Activated CD8-positive, alpha-beta memory T cell treated with anti-CD3 and anti-CD28 coated beads, Interleukin-2, amount 50 U/mL, for 1 hour (primary cell): Measurements from ENCODE around the gene DIRAS1.
"Not testable (repeated sequence)": the region's sequence is repeated elsewhere in the genome, so short reads cannot be mapped to it uniquely, and the experiment has no call there.

ENCODE experiments used
- DNase-seq: peaks from one replicate; pipeline ENCODE4 v3.0.0-alpha.2; 2020; ENCODE audit errors: extremely low read depth

DIRAS1 gene

DNA sequence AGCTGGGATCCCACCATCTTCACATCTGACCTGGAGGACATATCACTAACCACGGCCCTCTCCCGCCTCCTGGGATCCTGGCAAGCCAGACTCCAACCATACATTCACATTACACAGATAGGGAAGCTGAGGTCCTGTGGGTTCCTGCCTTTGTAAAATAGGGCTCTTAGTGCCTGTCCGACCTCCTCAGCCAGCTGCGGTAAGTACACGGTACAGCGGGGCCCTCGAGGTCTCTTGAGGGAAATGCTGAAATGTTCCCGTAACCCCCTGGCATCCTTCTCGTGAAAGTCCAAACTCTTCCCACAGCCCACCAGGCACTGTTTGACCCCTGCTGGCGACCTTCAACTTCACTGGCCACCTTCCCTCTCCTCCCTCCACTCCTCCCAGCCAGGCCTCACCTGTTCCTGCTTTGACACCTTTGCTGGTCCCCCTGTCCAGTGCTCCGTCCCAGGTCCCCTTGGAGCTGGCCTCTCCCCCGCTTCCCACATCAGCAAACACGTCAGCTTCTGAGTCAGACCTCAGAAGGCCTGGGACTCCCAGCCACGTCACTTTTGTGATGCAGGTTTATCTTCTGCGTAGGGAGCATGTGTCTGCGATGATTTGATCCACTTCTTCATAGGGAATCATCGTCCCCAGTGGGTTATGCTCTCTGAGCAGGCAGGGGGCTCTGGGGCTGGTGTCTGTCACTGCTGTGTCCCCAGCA, 9.8 kb downstream of the DIRAS1 start:
- no peak for DNase-seq

DNA sequence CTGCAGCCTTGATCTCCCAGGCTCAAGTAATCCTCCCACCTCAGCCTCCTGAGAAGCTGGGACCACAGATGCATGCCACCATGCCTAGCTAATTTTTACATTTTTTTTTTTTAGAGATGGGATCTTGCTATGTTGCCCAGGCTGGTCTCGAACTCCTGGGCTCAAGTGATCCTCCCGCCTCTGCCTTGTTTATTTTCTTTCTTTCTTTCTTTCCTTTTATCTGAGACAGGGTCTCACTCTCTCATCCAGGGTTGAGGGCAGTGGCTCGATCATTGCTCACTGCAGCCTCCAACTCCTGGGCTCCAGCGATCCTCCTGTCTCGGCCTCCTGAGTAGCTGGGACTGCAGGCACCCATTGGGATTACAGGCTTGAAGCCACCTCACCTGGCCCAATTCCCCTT, 14.9 kb downstream of the DIRAS1 start:
- no peak for DNase-seq

DNA sequence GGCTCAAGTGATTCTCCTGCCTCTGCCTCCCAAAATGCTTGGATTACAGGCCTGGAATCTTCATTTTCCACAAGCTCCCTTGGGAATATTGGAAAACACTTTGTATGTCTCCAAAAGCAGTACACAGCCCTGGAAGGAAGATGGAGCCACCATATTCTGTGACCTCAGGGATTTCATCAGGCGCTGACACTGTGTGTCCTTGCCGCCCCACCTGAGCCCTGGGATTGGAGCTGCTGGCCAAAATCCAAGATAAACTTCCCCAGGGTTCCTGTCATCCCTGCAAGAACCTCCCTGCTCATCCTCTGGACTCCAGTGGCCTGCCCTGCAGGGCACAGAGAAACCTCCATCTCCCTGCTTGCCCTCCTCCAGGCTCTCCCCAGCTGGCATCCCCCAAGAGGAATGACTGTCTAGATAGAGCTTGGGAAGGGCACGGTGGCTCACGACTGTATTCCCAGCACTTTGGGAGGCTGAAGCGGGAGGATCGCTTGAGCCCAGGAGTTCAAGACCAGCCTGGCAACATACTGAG, 17.4 kb downstream of the DIRAS1 start:
- DNase-seq: no peak

DNA sequence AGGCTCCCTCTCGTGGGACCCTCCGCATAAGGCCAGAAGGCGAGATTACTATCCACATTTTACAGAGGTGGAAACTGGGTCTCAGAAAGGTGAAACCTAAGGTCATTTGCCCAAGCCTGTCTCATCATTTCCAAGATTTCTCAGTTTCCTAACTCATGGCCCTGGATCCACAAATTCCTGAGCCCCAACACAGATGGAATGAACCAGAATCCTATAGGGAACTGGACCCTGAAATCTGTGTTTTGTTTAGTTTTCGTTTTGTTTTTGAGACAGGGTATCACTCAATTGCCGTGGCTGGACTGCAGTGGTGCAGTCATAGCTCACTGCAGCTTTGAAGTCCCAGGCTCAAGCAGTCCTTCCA, 18.1 kb downstream of the DIRAS1 start:
- DNase-seq: no peak

DNA sequence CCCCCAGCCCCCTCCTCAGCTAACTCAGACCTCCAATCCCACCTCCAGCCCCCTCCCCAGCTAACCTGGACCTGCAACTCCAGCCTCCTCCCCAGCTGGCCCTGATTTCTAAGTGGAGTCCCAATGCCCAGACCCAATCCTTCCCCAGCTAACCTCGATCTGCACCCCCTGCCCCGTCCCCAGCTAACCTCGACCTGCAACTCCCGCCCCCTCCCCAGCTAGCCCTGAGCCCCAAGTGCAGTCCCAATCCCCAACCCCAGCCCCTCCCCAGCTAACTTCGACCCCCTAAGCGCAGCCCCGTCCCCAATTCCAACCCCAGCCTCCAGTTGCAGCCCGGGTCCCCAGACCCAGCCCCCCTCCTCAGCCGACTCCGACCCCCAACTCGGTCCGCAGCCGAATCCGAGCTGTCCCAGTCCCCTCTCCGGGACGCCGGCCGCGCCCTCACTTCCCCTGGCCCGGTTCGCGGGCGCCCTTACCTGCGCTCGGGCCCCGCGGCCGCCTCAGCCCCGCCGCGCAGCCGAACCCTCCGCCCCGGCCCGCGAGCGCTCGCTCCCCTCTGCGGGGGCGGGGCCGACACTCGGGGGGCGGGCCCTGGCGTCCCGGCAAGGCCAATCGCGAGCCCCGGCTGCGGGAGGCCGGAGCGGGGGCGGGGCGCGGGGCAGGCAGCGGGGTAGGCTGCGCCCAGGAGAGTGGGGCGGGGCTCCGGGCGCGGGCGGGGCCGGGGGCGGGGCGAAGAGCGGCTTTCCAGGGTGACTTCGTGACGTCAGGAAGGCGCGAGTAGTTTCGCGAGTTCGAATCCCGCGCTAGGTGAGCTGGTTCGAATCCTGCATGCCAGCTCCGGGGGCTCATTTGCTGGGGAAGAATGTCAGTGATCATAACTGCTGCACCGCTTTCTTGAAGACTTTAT, 18.7 kb downstream of the DIRAS1 start, which contains the start of gene GNG7:
GNG7 (minus strand) TSS at position 525 of the 907 bp plus-strand sequence. CDS start 182,006 bp downstream, outside the sequence.
- peak; percentile 78 for DNase-seq

DNA sequence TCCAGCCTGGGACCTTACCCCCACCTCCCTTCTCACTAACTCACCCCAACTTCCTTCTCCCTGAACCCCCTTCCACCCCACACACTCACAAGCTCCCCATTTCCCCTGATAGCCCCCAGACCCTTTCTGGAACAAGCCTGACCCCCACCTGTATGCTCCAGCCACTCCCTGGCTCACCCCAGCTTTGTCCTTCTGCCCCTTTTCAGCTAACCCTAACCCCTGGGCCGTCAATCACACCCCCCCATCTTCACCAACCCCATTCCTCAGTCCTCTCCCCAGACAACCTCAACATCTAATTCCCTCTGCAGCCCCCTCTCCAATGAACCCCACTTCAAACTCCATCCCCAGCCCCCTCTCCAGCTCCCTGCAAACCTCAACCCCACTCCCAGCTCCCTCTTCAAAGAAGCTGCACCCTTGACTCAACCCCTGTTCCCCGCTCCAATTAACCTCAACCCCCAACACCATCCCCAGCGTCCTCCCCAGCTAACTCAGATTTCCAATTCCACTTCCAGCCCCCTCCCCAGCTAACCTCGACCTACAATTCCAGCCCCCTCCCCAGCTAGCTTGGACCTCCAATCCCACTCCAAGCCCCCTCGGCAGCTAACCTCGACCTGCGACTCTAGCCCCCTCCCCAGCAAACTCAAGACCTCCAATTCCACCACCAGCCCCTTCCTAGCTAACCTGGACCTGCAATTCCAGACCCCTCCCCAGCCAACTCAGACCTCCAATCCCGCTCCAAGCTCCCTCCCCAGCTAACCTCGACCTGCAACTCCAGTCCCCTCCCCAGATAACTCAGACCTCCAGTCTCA, 19.6 kb downstream of the DIRAS1 start:
- DNase-seq: no peak

DNA sequence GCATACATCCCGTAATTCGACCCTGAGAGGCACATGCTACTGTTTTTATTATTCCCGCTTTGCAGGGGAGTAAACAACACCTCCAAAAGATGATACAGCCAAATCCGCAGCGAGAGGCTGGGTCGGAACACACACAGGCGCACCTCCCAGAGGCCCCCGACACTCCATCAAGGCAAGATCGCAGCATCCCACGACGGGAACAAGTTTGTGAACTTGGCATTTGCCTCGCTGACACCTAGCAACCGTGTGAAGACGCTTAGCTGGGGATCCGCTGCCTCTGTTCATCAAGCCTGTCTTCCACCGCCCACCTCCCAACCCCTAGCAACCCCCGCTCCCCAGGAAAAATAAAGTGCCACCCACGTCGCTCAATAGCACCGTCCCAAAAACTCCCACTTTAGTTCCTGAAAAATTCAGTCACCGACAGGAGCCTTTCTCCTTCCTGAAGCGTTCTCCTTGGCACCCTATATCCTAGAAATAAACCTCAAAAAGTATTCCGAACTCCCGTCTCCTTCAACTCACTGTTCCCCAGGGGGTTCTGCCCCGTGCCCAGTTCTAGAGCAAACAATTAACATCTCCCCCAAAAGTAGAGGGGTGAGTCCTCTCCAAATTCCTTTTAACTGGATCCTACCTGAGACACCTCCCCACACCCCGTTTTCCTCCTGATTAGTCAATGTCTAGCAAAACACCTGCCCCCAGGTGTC, 20.4 kb downstream of the DIRAS1 start:
- no peak for DNase-seq

DNA sequence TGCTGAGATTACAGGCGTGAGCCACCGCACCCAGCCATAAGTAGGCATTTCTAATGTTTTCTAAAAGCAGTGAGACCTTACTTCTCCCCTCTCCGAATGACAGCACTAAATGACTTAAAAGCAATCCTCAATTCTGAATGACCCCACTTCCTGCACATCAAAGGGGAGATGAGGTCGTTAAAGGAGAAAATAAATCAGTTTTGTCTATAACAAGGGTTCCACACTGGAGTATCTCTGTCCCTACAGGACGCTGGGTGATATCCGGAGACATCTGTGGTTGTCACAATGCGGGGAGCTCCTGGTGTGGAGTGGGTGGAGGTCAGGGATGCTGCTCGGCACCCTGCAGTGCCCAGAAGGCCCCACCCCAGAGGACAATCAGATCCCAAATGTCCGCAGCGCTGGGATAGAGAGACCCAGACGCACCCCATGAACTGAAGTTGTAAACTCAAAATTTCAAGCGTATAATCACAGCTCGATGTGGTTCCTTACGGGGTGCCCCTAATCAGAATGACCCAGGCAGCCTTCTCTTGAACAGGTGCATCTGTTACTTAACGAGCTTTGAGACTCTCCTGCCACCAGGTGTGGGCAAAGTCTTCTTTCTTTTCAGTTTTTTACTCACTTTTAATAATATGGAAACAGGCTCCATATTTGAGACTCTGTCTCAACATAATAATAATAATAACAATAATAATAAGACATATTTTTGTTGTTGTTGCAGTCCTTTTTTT, 21.6 kb downstream of the DIRAS1 start:
- no peak for DNase-seq

DNA sequence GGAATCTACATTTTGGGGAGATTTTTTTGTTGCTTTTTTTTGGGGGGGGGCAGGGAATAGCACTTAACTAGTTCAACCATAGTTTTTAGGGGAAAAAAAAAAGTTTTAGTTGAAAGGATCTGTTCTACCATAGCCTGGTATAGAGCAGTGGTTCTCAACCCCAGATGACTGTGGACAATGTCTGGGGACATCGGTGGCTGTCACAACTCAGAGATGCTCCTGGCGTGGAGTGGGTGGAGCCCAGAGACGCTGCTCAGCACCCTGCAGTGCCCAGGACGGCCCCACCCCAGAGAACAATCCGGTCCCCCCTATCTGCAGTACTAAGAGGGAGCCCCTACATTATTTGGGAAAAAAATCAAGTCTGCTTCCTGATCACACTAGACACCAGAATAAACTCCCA, 27.0 kb downstream of the DIRAS1 start:
- no peak for DNase-seq

DNA sequence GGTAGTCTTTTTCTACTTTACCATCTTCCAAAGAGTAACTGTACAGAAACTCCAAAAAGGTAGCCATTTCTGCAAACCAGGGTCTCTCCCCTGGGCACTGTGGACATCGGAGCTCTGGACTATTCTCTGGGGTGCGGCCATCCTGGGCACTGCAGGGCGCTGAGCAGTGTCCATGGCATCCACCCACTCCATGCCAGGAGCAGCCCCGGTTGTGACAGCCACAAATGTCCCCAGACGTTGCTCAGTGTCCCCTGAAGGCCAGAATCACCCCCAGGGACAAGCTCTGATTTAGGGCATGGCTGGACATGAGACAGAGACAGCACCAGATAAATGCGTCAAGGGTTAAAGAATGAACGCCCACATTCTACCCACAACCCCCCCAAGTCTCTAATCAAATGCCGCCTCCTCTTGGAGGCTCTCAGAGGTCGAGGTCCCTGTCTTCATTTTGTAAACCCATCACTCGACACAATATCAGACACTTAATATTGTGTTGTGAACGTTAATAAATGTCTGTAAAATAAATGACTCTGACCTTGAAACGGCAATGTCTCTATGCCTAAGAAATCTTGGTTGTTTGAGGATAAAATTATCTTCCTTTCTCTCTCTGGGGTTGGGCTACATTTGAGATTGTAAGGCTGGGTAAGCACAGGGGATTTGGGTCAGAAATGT, 27.5 kb downstream of the DIRAS1 start:
- no peak for DNase-seq

DNA sequence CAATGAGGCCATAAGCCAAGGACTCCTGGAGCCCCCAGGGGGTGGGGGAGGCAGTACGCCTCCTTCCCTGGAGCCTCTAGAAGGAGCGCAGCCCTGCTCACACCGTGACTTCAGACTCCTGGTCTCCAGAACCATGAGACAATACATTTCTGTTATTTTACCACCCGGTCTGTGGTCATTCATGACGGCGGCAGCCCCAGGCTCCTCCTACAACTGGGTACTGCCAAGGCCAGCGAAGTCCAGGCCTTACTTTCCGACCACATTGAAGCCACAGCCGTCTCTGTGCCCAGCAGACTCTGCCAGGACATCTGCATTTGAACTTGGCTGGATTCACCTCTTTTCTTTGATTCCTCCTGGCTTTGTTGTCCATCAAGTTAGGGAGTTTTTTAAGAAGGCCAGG, 29.2 kb downstream of the DIRAS1 start:
- DNase-seq: no peak

DNA sequence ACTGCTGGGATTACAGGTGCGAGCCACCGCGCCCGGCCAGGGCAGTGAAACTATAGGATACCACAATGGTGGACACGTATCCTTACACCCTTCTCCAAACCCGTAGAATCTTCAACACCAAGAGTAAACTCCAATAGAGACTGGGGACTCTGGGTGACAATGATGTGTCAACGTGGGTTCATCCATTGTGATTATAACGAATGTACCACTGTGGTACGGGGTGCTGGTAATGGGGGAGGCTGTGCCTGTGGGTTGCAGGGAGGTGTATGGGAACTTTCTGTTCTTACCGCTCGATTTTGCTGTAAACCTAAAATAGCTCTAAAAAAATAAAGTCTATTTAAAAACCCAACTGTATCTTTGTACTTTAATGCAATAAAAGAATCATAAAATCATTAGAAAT, 30.3 kb downstream of the DIRAS1 start:
- no peak for DNase-seq

DNA sequence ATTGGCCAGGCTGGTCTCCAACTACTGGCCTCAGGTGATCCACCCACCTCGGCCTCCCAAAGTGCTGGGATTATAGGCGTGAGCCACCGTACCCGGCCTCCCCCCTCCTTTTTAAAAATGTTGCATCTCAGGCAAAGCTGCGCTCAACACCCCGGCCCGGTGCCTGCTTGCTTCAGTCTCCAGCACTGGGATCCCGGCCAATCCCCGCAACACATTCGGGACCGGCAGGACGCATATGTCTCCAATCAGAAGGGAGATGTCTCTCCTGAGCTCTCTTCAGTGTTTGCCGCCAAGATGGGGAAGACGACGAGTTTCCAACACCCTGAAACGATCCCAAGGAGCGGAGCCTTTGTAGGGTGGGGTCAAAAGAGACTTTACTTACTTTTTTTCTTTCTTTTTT, 34.8 kb downstream of the DIRAS1 start:
- no peak for DNase-seq

DNA sequence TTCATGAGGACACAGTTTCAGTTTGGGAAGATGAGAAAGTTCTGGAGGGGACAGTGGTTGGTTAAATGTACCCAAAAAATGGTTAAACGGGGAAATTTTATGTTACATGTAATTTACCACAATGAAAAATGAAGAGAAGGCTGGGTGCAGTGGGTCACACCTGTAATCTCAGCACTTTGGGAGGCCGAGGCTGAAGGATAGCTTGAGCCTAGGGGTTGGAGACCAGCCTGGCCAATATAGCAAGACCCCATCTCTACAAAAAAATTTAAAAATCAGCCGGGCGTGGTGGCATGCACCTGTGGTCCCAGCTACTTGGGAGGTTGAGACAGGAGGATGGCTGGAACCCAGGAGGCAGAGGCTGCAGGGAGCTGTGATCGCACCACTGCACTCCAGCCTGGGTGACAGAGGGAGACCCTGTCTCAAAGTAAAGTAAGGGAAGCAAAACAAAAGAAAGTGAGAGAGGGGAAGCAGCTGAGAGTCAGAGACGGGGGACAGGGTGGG, 35.9 kb downstream of the DIRAS1 start:
- DNase-seq: no peak

DNA sequence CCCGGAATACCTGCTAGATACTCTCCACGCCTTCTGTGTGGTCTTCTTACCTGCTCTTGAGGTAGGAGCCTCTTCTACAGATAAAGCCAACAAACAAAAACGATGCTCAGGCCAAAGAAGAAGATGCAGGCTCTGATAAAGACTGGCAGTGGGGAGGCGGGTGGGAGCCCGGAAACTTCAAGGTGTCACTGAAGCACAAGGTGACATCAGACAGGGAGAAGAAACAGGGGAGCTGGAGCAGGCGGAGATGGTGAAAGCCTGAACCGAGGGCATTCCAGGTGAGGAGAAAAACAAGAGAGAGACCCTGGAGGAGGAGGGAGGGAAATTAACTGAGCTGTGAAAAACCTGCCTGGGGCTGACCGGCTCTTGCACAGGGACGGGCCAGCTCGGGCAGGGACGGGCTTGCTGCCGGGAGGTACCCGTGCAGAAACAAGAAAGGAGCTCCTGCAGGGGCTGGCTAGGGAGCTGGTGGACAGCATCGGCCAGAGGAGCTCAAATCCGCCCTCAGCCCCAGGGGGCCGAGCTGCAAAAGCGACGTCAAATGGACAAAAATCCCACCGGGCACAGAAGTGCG, 37.7 kb downstream of the DIRAS1 start:
- DNase-seq: no peak

DNA sequence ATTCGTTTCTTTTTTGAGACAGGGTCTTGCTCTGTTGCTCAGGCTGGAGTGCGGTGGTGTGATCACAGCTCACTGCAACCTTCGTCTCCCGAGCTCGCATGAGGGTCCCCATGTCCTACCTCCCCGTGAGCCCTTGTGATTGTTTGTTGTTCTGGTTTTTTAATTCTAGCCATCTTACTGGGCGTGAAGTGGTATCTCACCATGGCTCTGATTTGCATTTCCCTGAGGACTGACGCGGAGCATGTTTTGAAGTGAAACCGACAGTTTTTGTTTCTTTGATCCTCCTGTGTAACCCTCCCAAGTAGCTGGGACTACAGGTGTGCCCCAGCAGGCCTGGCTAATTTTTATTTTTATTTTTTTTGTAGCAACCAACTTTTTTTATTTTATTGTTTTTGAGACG, 40.4 kb downstream of the DIRAS1 start:
- no peak for DNase-seq

DNA sequence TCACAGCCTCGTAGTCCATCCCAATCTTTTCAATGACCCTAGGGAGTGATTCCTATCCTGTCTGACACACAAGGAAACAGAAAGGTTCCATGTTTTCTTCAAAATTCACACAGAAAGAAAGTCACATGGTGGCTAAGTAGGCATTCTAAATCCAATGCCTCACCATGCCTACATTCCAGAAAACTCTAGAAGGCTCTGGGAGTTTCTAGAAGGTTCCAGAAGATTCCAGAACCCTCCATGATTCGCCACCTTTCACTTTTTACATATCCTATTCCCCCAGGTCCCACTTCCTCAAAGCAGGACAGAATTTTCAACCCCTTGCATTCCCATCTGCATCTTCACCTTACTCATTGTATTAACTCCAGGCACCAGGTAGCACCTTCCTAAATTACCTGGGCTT, 41.7 kb downstream of the DIRAS1 start:
- no peak for DNase-seq

DNA sequence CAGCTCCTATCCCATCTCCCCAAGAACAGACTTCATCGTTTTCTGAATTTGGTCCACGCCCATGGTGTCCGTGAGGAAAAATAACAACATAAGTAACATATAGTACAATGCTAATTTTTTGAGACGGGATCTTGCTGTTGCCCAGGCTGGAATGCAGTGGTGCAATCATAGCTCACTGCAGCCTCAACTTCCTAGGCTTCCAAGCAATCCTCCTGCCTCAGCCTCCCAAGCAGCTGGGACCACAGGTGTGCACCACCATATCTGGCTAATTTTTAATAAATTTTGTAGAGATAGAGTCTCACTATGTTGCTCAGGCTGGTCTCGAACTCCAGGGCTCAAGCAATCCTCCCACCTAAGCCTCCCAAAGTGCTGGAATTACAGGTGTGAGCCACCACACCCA, 42.2 kb downstream of the DIRAS1 start:
- not testable (repeated sequence) for DNase-seq

DNA sequence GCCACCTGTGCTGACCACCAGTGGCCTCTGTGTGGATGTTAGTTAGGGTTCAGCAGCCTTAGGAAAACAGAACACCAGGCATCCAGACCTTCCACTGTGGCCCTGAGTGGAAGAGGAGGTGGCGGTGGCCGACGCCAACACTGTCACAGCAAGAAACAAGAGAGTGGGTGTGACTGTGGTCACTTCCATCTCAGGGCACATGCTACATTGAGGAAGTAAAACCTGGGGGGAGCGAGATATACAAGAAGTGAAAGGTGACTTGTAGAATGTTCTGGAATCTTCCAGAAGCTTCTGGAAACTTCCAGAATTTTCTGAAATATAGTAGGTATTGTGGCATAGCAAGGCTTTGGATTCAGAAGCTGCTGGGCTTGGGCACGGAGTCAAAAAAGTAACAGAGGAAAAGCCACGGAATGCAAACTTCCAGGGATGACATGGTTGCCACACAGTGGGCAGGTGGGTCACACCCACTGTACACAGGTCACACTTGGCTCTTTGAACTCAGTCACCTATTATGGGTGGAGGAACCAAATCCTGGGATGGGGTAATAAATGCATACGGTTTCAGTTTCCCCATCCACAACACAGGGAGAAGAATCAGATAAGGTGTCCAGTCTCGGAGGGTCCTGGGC, 43.0 kb downstream of the DIRAS1 start:
- DNase-seq: no peak
